Transverse colon (tissue), 4 donors: ENCODE data around the gene LCORL.

ENCODE experiments used
- EP300 ChIP-seq: sonication (generic); formaldehyde crosslinking; IDR thresholded peaks from one replicate; pipeline ENCODE4 v1.6.1; 2017; ENCODE audit warnings: antibody characterized with exemption, low read depth
- POLR2A ChIP-seq: fragments of 450-650 bp; IDR thresholded peaks from one replicate; pipeline ENCODE4 v1.6.1; 2016; ENCODE audit warnings: antibody characterized with exemption, mild to moderate bottlenecking, moderate library complexity
- POLR2AphosphoS5 ChIP-seq, 3 donors: sonication (generic); formaldehyde crosslinking; IDR thresholded peaks; one replicate each; pipeline ENCODE4 v1.6.1; 2016; ENCODE audit warnings: antibody characterized with exemption in 3 of 3
- TF ChIP-seq, protein P1 (sequence below), 5 experiments: fragments of 200-600 bp in 3 of 5; fragments of 450-650 bp in 2 of 5; sonication (generic) in 3 of 5; IDR thresholded peaks; 1 replicate in 2 of 5; 2 replicates in 3 of 5; pipeline ENCODE4 v1.5.1; 2016 to 2017; ENCODE audit warnings: antibody characterized with exemption in 5 of 5, inconsistent platforms in 3 of 5, mild to moderate bottlenecking in 2 of 5, moderate library complexity in 1 of 5

DNA sequence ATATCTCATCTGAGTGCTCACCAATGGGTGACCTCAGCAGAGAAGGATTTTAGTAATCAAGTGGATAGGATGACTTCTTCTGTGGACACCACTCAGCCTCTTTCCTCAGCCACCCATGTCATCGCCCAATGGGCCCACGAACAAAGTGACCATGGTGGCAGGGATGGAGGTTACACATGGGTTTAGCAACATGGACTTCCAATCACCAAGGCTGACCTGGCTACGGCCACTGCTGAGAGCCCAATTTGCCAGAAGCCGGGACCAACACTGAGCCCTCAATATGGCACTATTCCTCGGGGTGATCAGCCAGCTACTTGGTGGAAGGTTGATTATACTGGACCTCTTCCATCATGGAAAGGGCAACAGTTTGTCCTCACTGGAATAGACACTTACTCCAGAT lies 97.4 kb downstream of the LCORL start:
- TF ChIP-seq POLR2A (no peak), POLR2AphosphoS5 (IDR thresholded peaks at IDR 0.05) (no peak), EP300 (no peak)
- TF ChIP-seq, protein P1, sequence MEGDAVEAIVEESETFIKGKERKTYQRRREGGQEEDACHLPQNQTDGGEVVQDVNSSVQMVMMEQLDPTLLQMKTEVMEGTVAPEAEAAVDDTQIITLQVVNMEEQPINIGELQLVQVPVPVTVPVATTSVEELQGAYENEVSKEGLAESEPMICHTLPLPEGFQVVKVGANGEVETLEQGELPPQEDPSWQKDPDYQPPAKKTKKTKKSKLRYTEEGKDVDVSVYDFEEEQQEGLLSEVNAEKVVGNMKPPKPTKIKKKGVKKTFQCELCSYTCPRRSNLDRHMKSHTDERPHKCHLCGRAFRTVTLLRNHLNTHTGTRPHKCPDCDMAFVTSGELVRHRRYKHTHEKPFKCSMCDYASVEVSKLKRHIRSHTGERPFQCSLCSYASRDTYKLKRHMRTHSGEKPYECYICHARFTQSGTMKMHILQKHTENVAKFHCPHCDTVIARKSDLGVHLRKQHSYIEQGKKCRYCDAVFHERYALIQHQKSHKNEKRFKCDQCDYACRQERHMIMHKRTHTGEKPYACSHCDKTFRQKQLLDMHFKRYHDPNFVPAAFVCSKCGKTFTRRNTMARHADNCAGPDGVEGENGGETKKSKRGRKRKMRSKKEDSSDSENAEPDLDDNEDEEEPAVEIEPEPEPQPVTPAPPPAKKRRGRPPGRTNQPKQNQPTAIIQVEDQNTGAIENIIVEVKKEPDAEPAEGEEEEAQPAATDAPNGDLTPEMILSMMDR (IDR thresholded peaks at IDR 0.05): no peak
